ENCODE data around the gene RASA3.
"Not testable (repeated sequence)": the region's sequence is repeated elsewhere in the genome, so short reads cannot be mapped to it uniquely, and the experiment has no call there.

Gene RASA3

GRCh38 chr13:114132419-114133121 lies at the start of gene RASA3:
Gene RASA3, minus strand, starts transcription at chr13:114132623. Its CDS starts 134 bp downstream, at chr13:114132489.
- DNase-seq = peak; percentile 87

GRCh38 chr13:114179087-114179658 lies 46.8 kb upstream of the RASA3 start, which contains the start of gene CFAP97D2:
Gene CFAP97D2, plus strand, starts transcription at chr13:114179257. Its CDS starts 74 bp downstream, at chr13:114179331.
- no peak for DNase-seq

- DNase-seq = no peak
Observed at GRCh38 chr13:114177245-114178010, 45.0 kb upstream of the RASA3 start.

- not testable (repeated sequence) for DNase-seq
Observed at GRCh38 chr13:114176359-114176902, 44.0 kb upstream of the RASA3 start.

- no peak for DNase-seq
Observed at GRCh38 chr13:114174529-114174961, 42.1 kb upstream of the RASA3 start.

- DNase-seq = no peak
Observed at GRCh38 chr13:114173745-114174144, 41.3 kb upstream of the RASA3 start.

GRCh38 chr13:114173272-114173671 lies 40.8 kb upstream of the RASA3 start:
- no peak for DNase-seq

- no peak for DNase-seq
Observed at GRCh38 chr13:114167885-114168284, 35.5 kb upstream of the RASA3 start.

- no peak for DNase-seq
Observed at GRCh38 chr13:114167426-114167825, 35.0 kb upstream of the RASA3 start.

GRCh38 chr13:114166381-114167131 lies 34.1 kb upstream of the RASA3 start:
- no peak for DNase-seq

- DNase-seq = no peak
Observed at GRCh38 chr13:114164681-114165429, 32.4 kb upstream of the RASA3 start.

- no peak for DNase-seq
Observed at GRCh38 chr13:114164053-114164452, 31.6 kb upstream of the RASA3 start.

GRCh38 chr13:114162533-114162922 lies 30.1 kb upstream of the RASA3 start:
- no peak for DNase-seq

GRCh38 chr13:114161644-114162532 lies 29.5 kb upstream of the RASA3 start:
- DNase-seq = peak; percentile 28

- no peak for DNase-seq
Observed at GRCh38 chr13:114161028-114161556, 28.7 kb upstream of the RASA3 start.

- not testable (repeated sequence) for DNase-seq
Observed at GRCh38 chr13:114158869-114159666, 26.6 kb upstream of the RASA3 start.

- no peak for DNase-seq
Observed at GRCh38 chr13:114157869-114158495, 25.6 kb upstream of the RASA3 start.

- DNase-seq = no peak
Observed at GRCh38 chr13:114155926-114156883, 23.8 kb upstream of the RASA3 start.
